ENCODE measurements around the gene CDH4.

DNA sequence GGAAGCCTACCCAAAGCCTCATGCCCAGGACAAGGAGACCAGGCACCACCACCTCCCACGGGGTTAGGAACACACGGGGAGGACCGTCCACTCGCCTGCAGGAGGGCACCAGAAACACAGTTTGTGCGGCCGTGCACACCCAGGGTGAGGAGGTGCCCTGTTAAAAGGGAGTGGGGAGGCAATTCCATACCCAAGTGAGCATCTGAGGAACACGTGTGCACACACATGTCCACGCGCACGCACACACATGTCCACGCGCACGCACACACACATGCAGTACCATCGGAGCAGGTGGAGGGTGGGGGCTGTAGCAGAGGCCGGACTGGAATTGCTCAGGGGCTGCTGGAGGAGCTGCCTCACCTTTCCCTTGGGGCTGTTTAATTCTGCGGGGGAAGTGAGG, 554.3 kb downstream of the CDH4 start:
- TF ChIP-seq PRRX2 (CRISPR knock-in tag; IDR thresholded peaks at IDR 0.05): no peak
- no peak for TF ChIP-seq CREM (CRISPR knock-in tag; IDR thresholded peaks at IDR 0.05)
- no peak for TF ChIP-seq RELA (CRISPR knock-in tag; IDR thresholded peaks at IDR 0.05; ENCODE audit: borderline replicate concordance)
- TF ChIP-seq NR3C1 (CRISPR knock-in tag; conservative IDR thresholded peaks at IDR 0.05; ENCODE audit: low read depth): no peak
- TF ChIP-seq, protein P1, sequence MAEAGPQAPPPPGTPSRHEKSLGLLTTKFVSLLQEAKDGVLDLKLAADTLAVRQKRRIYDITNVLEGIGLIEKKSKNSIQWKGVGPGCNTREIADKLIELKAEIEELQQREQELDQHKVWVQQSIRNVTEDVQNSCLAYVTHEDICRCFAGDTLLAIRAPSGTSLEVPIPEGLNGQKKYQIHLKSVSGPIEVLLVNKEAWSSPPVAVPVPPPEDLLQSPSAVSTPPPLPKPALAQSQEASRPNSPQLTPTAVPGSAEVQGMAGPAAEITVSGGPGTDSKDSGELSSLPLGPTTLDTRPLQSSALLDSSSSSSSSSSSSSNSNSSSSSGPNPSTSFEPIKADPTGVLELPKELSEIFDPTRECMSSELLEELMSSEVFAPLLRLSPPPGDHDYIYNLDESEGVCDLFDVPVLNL (CRISPR knock-in tag; IDR thresholded peaks at IDR 0.05; ENCODE audit: borderline replicate concordance, low read depth): no peak
